Hepatocyte (in vitro differentiated cells): ENCODE measurements around the gene SLC7A5. TPM values are rescaled to one million over a fixed set of nuclear protein-coding genes. Genes with fewer than 3 reads are reported as not detected.

Experiments
- DNase-seq: peaks from one replicate; pipeline ENCODE4 v3.0.0-alpha.2; 2016; ENCODE audit warnings: low spot score
- H2AFZ ChIP-seq: fragments of 200-600 bp; sonication (generic); 2 replicates; pipeline ENCODE4 v1.6.0; 2016; ENCODE audit warnings: antibody characterized with exemption, mild to moderate bottlenecking
- H3K27ac ChIP-seq: fragments of 200-600 bp; sonication (generic); 2 replicates; pipeline ENCODE4 v1.5.1; 2016; ENCODE audit warnings: mild to moderate bottlenecking
- H3K27me3 ChIP-seq: fragments of 200-600 bp; sonication (generic); 2 replicates; pipeline ENCODE4 v1.6.1; 2016
- H3K36me3 ChIP-seq: fragments of 200-600 bp; sonication (generic); replicated peaks from 2 replicates; pipeline ENCODE4 v1.5.1; 2016; ENCODE audit warnings: low read depth; ENCODE audit not compliant: insufficient read depth
- H3K4me1 ChIP-seq: fragments of 200-600 bp; sonication (generic); 2 replicates; pipeline ENCODE4 v1.5.1; 2016; ENCODE audit warnings: mild to moderate bottlenecking, moderate library complexity; ENCODE audit not compliant: insufficient read depth
- H3K4me2 ChIP-seq: fragments of 200-600 bp; sonication (generic); 2 replicates; pipeline ENCODE4 v1.6.0; 2016
- H3K4me3 ChIP-seq: fragments of 200-600 bp; sonication (generic); 2 replicates; pipeline ENCODE4 v1.5.1; 2016; ENCODE audit warnings: mild to moderate bottlenecking
- H3K79me2 ChIP-seq: fragments of 200-600 bp; sonication (generic); 2 replicates; pipeline ENCODE4 v1.6.0; 2017; ENCODE audit warnings: mild to moderate bottlenecking
- H3K9me2 ChIP-seq: fragments of 200-600 bp; sonication (generic); replicated peaks from 2 replicates; pipeline ENCODE4 v1.6.0; 2017; ENCODE audit warnings: mild to moderate bottlenecking; ENCODE audit not compliant: insufficient read depth
- H3K9me3 ChIP-seq: fragments of 200-600 bp; sonication (generic); 2 replicates; pipeline ENCODE4 v1.5.1; 2016; ENCODE audit warnings: low read depth, mild to moderate bottlenecking
- H4K20me1 ChIP-seq: fragments of 200-600 bp; sonication (generic); 2 replicates; pipeline ENCODE4 v1.6.0; 2016; ENCODE audit warnings: mild to moderate bottlenecking; ENCODE audit not compliant: insufficient read depth, poor library complexity, severe bottlenecking
- EZH2 ChIP-seq: fragments of 200-600 bp; sonication (generic); IDR thresholded peaks from 2 replicates; pipeline ENCODE4 v1.6.1; 2016; ENCODE audit warnings: antibody characterized with exemption, mild to moderate bottlenecking, borderline replicate concordance
- EZH2phosphoT487 ChIP-seq: fragments of 200-600 bp; sonication (generic); IDR thresholded peaks from one replicate; pipeline ENCODE4 v1.6.1; 2018; ENCODE audit warnings: antibody characterized with exemption, mild to moderate bottlenecking, low read depth, moderate library complexity; ENCODE audit not compliant: unreplicated experiment, severe bottlenecking
- WGBS: methylation state at CpG from one replicate; pipeline ENCODE4 v1.1.6; 2016; ENCODE audit warnings: low lambda C conversion rate; ENCODE audit errors: missing lambda C conversion rate; 5-methylcytosine and 5-hydroxymethylcytosine counted together
- polyA plus RNA-seq: library from polyadenylated mRNA; unstranded; fragments of >200 nt; fragmentation: Nextera tagmentation; extraction: Ambion mirVana; gene quantifications from 2 replicates; pipeline ENCODE4 v1.2.1, GENCODE V29; 2016
- total RNA-seq: library from RNA; depleted of rRNA; stranded (reverse); fragments of >200 nt; gene quantifications from 2 replicates; pipeline ENCODE4 v1.2.3, GENCODE V29; 2014
- TF ChIP-seq, protein P1 (sequence below): fragments of 200-600 bp; sonication (generic); IDR thresholded peaks from 2 replicates; pipeline ENCODE4 v1.5.1; 2016; ENCODE audit warnings: antibody characterized with exemption, mild to moderate bottlenecking; ENCODE audit not compliant: poor library complexity

Gene SLC7A5
- total and polyA plus RNA-seq, 2 experiments from 2014 or later: 29.3 to 52.5 TPM

DNA sequence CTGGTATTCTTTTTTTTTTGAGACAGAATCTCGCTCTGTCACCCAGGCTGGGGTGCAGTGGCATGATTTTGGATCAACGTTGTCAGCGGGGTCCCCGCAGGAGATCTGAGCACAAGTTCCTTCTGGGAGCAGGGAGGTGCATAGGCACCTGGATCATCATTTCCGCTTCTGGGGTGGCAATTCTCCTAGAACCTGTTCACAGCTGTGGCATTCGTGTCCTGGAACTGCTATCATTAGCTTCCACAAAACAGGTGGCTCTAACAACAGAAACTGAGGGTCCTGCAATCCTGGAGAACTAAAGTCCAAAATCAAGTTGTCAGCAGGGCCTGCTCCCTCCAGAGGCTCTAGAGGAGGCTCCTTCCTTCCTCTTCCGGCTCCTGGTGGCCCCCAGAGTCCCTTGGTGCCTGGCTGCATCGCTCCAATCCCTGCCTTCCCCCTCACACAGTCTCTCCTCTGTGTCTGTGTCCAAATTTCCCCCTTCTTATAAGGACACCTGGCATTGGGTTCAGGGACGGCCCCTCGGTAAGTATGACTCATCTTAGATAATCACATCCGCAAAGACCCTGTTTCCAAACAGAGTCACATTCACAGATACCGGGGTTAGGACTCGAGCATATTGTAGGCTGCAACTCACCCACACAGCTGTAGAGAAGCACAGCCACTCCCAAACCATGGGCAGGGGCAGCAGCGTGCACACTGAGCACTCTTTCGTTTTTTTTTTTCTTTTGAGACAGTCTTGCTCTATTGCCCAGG is 60.0 kb downstream of the SLC7A5 start:
- 68% methylated on average over 15 of the region's 15 CpGs for WGBS

DNA sequence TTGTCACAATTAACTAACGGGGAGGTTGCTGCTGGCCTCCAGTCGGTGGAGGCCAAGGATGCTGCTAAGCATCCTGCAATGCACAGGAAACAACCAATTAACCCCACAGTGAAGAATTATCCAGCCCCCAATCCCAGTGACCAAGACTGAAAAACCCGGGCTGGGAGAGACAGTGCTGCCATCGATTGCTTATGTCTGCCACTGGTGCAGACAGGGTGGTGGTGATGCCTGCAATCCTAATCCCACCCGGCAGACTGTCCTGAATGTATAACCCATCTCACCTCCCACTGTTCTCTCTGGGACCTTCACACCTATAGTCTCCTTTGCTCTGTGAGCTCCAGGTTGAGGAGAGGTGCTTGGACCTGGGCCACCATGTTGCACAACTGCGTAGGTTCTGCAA is 61.2 kb downstream of the SLC7A5 start:
- H2AFZ ChIP-seq: no peak overlapping the region
- H3K27ac ChIP-seq: no peak overlapping the region
- WGBS: 93% methylated on average over 6 of the region's 6 CpGs
- DNase-seq: no peak
- no peaks in the 10 kb centered on the region for H3K9me2 ChIP-seq
- no peak overlapping the region for H3K4me3 ChIP-seq
- peaks cover 15% of the 10 kb centered on the region for H3K4me1 ChIP-seq
- no peaks in the 10 kb centered on the region for H3K36me3 ChIP-seq
- H3K79me2 ChIP-seq: no peaks in the 10 kb centered on the region
- TF ChIP-seq EZH2: no peak
- no peak for TF ChIP-seq EZH2phosphoT487
- TF ChIP-seq, protein P1, sequence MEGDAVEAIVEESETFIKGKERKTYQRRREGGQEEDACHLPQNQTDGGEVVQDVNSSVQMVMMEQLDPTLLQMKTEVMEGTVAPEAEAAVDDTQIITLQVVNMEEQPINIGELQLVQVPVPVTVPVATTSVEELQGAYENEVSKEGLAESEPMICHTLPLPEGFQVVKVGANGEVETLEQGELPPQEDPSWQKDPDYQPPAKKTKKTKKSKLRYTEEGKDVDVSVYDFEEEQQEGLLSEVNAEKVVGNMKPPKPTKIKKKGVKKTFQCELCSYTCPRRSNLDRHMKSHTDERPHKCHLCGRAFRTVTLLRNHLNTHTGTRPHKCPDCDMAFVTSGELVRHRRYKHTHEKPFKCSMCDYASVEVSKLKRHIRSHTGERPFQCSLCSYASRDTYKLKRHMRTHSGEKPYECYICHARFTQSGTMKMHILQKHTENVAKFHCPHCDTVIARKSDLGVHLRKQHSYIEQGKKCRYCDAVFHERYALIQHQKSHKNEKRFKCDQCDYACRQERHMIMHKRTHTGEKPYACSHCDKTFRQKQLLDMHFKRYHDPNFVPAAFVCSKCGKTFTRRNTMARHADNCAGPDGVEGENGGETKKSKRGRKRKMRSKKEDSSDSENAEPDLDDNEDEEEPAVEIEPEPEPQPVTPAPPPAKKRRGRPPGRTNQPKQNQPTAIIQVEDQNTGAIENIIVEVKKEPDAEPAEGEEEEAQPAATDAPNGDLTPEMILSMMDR: no peak
- no peak overlapping the region for H3K4me2 ChIP-seq
- H3K9me3 ChIP-seq: no peaks in the 10 kb centered on the region
- H4K20me1 ChIP-seq: no peaks in the 10 kb centered on the region
- no peaks in the 10 kb centered on the region for H3K27me3 ChIP-seq

More for the DNA sequence above, 60.0 kb downstream of the SLC7A5 start:
- H2AFZ ChIP-seq: no peak overlapping the region
- no peaks in the 10 kb centered on the region for H3K36me3 ChIP-seq
- H3K9me2 ChIP-seq: no peaks in the 10 kb centered on the region
- H3K4me1 ChIP-seq: peaks cover 15% of the 10 kb centered on the region
- TF ChIP-seq, protein P1: no peak
- TF ChIP-seq EZH2 (no peak), EZH2phosphoT487 (no peak)
- H3K4me3 ChIP-seq: no peak overlapping the region
- DNase-seq: no peak
- no peaks in the 10 kb centered on the region for H3K79me2 ChIP-seq
- no peaks in the 10 kb centered on the region for H4K20me1 ChIP-seq
- no peaks in the 10 kb centered on the region for H3K9me3 ChIP-seq
- no peak overlapping the region for H3K27ac ChIP-seq
- no peak overlapping the region for H3K4me2 ChIP-seq
- no peaks in the 10 kb centered on the region for H3K27me3 ChIP-seq

DNA sequence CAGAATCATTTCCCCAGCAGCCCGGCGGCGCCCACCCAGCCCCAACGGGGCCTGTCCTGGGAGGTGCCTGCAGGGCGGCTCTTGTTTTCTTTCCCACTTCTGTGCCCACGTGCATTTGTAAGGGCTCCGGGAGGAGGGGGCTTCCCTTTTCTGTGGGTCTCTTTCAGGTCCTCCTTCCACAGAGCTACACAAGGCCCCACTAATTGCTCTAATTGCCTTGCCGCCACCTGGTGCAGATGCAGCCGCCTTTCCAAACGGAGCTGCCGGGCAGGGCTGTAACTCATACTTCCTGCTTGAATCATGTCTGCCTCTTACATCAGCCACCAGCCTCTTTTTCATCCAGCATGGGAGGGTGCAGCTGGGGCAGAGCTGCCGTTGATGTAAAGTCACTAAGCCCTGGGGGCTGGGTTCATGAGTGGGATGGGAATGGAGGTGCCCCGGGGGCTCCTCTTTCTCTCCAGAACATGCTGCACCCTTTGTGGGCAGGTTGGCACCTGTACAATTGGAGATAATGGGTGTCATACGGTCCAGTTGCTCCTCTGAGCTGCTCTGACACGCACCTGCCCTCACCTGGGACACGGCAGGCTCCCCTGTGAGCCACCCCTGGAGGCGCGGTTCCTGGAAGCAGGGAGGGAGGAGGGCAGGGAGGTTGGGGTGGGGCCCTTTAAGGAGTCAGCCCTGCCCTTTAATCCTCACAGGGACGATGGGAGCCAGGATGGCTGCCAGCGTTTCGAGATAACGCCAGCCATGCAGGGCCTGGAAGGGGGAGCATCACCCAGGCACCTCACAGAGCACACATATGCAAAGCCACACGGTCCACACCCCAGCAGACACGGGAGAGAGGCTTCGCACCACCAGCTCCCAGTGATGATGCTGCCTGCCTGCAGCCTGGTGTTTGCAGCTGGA is 62.4 kb downstream of the SLC7A5 start:
- no peaks in the 10 kb centered on the region for H4K20me1 ChIP-seq
- TF ChIP-seq, protein P1: no peak
- no peak for TF ChIP-seq EZH2phosphoT487
- TF ChIP-seq EZH2: no peak
- no peaks in the 10 kb centered on the region for H3K9me2 ChIP-seq
- H3K79me2 ChIP-seq: no peaks in the 10 kb centered on the region
- peaks cover 15% of the 10 kb centered on the region for H3K4me1 ChIP-seq
- H3K4me2 ChIP-seq: peak overlapping the region; percentile 67
- H3K9me3 ChIP-seq: no peaks in the 10 kb centered on the region
- H3K27ac ChIP-seq: peak overlapping the region; percentile 83
- no peak overlapping the region for H3K4me3 ChIP-seq
- 30% methylated on average over 23 of the region's 25 CpGs for WGBS
- no peaks in the 10 kb centered on the region for H3K36me3 ChIP-seq
- H3K27me3 ChIP-seq: no peaks in the 10 kb centered on the region
- H2AFZ ChIP-seq: peak overlapping the region; percentile 29
- DNase-seq: peak; percentile 86
